Stomach smooth muscle (tissue), 2 donors: ENCODE results near the gene SOX10.

Experiments
- H3K27ac ChIP-seq: one replicate; pipeline ENCODE4 v1.7.0; 2013; ENCODE audit warnings: mild to moderate bottlenecking, low read length, inconsistent platforms
- H3K27me3 ChIP-seq, 2 donors: one replicate each; pipeline ENCODE4 v1.7.0; 2013; ENCODE audit warnings: low read length in 2 of 2; ENCODE audit not compliant: insufficient read depth in 2 of 2, control insufficient read depth in 1 of 2
- H3K36me3 ChIP-seq, 2 donors: one replicate each; pipeline ENCODE4 v1.7.0; 2013; ENCODE audit warnings: low read length in 2 of 2; ENCODE audit not compliant: control insufficient read depth in 2 of 2, insufficient read depth in 2 of 2
- H3K4me1 ChIP-seq: one replicate; pipeline ENCODE4 v1.7.0; 2013; ENCODE audit warnings: low read length; ENCODE audit not compliant: control insufficient read depth, insufficient read depth
- H3K4me3 ChIP-seq, 2 donors: one replicate each; pipeline ENCODE4 v1.7.0; 2013; ENCODE audit warnings: low read length in 2 of 2
- H3K9ac ChIP-seq, 2 donors: one replicate each; pipeline ENCODE4 v1.7.0; 2013; ENCODE audit warnings: low read length in 2 of 2, mild to moderate bottlenecking in 1 of 2
- H3K9me3 ChIP-seq, 2 donors: one replicate each; pipeline ENCODE4 v1.7.0; 2013; ENCODE audit warnings: low read length in 2 of 2; ENCODE audit not compliant: control insufficient read depth in 2 of 2
- donor health status: healthy.
- donor health status: Pancreatic carcinoma.

The SOX10 gene

GRCh38 chr22:37995460-37995859, 11.1 kb upstream of the SOX10 start:
- Histone ChIP-seq H3K4me3 (no peak overlapping the region), H3K9ac (no peak overlapping the region), H3K27ac (no peak overlapping the region), H3K36me3 (no peaks in the 10 kb centered on the region), H3K4me1 (peaks cover 6% of the 10 kb centered on the region), H3K9me3 (no peaks in the 10 kb centered on the region), H3K27me3 (no peaks in the 10 kb centered on the region)

DNA sequence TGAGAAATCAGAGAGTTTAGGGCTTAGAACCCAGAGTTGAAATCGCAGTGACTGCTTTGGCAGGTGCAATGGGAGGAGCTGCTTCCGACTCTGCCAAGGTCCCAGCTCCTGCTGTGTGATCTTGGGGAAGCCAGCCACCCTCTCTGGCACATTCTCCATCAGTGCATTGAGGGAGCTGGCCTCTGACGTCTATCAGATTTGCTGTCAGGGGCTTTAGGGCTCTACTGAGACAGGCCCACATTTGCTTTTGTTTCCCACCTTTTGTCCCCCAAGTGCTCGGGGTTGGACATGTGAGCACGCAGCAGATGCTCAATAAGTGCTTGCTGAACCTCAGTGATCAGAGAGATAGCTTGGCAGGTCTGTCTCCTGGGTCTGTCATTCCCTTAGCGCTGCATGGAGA, 10.6 kb upstream of the SOX10 start:
- no peaks in the 10 kb centered on the region for H3K36me3 ChIP-seq
- H3K27ac ChIP-seq: no peak overlapping the region
- H3K9ac ChIP-seq: no peak overlapping the region
- no peaks in the 10 kb centered on the region for H3K9me3 ChIP-seq
- H3K27me3 ChIP-seq: no peaks in the 10 kb centered on the region
- no peak overlapping the region for H3K4me3 ChIP-seq
- peaks cover 2% of the 10 kb centered on the region for H3K4me1 ChIP-seq

DNA sequence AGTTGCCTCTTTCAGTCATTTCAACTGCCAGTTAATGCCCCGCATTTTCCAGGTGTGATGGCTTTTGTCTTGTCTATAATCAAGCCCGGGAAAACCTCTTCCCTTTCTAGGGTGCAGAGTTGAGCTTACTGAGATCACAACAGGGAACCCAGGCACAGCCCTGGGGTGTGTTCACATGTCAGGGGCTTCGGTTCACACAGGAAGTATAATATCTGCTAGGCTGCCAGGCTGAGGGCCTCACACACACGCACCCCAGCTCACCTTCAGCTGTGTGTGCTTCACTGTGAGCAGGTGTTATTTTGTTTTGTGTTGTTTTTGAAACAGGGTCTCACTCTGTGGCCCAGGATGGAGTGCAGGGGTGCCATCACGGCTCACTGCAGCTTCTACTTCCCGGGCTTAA, 9.7 kb upstream of the SOX10 start:
- Histone ChIP-seq H3K4me1 (peaks cover 2% of the 10 kb centered on the region), H3K4me3 (no peak overlapping the region), H3K9me3 (no peaks in the 10 kb centered on the region), H3K27me3 (no peaks in the 10 kb centered on the region), H3K9ac (no peak overlapping the region), H3K36me3 (no peaks in the 10 kb centered on the region), H3K27ac (no peak overlapping the region)

DNA sequence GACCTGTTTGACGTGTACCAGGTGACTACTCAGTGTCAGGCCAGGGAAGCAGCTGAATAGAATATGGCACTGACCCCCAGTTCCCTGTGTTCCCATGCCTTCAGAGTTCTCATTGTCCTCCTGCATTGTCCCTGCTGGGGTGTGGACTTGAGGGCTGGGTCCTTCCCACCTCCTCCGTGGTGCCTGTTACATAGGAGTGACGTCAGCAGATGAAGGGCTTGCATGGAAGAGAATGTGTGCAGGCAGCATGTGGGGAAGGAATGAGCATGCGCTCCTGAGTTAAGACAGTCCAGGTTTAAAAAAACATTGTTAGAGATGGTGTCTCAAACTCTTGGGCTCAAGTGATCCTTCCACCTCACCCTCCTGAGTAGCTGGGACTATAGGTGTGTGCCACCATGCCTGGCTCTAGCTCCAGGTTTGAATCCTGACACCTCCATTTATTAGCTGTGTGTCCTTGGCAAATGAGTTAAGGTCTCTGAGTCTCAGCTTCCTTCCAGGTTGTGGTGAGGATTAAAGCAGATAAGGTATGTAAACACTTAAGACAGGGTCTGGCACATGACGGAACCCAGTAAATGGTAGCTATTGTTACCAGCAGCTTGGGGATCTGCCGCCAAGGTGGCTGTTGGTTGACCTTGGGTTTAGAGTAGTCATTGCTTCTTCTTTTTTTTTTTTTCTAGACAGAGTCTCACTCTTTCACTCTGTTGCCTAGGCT, 7.5 kb upstream of the SOX10 start:
- H3K36me3 ChIP-seq: no peaks in the 10 kb centered on the region
- H3K27me3 ChIP-seq: no peaks in the 10 kb centered on the region
- H3K9me3 ChIP-seq: no peaks in the 10 kb centered on the region
- H3K4me3 ChIP-seq: no peak overlapping the region
- no peak overlapping the region for H3K9ac ChIP-seq
- H3K27ac ChIP-seq: no peak overlapping the region
- peaks cover 2% of the 10 kb centered on the region for H3K4me1 ChIP-seq

- H3K9ac ChIP-seq: no peak overlapping the region
- peaks cover 2% of the 10 kb centered on the region for H3K4me1 ChIP-seq
- H3K27me3 ChIP-seq: no peaks in the 10 kb centered on the region
- no peak overlapping the region for H3K27ac ChIP-seq
- H3K9me3 ChIP-seq: no peaks in the 10 kb centered on the region
- no peaks in the 10 kb centered on the region for H3K36me3 ChIP-seq
- H3K4me3 ChIP-seq: no peak overlapping the region
Observed at GRCh38 chr22:37990862-37991261, 6.5 kb upstream of the SOX10 start.

DNA sequence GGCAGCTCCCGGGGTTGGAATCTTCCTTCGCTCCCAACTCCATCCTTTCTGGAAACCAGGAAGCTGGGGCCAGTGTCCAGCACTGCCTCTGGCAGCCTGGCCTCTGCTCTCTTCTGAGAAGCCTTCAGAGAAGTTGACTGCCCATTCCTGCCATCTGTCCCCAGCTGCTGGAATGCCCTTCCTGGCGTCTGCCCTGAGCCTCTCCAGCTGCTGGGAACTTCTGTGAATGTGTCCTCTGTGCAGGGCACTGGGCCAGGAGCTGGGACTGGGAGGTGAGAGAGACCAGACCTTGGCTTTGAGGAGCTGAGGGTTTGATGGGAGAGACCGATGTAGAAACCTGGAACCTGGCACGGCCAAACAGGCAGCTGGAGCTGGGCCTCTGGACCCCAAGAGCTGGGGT, 5.9 kb upstream of the SOX10 start:
- H3K4me3 ChIP-seq: no peak overlapping the region
- no peaks in the 10 kb centered on the region for H3K9me3 ChIP-seq
- no peak overlapping the region for H3K27ac ChIP-seq
- no peaks in the 10 kb centered on the region for H3K36me3 ChIP-seq
- no peak overlapping the region for H3K9ac ChIP-seq
- peaks cover 2% of the 10 kb centered on the region for H3K4me1 ChIP-seq
- H3K27me3 ChIP-seq: no peaks in the 10 kb centered on the region

GRCh38 chr22:37989146-37990045, 5.0 kb upstream of the SOX10 start:
- Histone ChIP-seq H3K27ac (no peak overlapping the region), H3K4me1 (peaks cover 2% of the 10 kb centered on the region), H3K27me3 (no peaks in the 10 kb centered on the region), H3K36me3 (no peaks in the 10 kb centered on the region), H3K9me3 (no peaks in the 10 kb centered on the region), H3K9ac (no peak overlapping the region), H3K4me3 (no peak overlapping the region)

- Histone ChIP-seq H3K9me3 (no peaks in the 10 kb centered on the region), H3K36me3 (no peaks in the 10 kb centered on the region), H3K9ac (no peak overlapping the region), H3K4me3 (peak overlapping the region in 1 of 2 donors; percentile 8), H3K27ac (no peak overlapping the region), H3K4me1 (peaks cover 2% of the 10 kb centered on the region), H3K27me3 (no peaks in the 10 kb centered on the region)
Observed at GRCh38 chr22:37986371-37986770, 2.0 kb upstream of the SOX10 start.

- Histone ChIP-seq H3K27ac (no peak overlapping the region), H3K4me3 (peak overlapping the region in 1 of 2 donors; percentile 8), H3K27me3 (no peaks in the 10 kb centered on the region), H3K4me1 (peaks cover 2% of the 10 kb centered on the region), H3K9me3 (no peaks in the 10 kb centered on the region), H3K9ac (no peak overlapping the region), H3K36me3 (no peaks in the 10 kb centered on the region)
Observed at GRCh38 chr22:37985751-37986281, 1.5 kb upstream of the SOX10 start.

DNA sequence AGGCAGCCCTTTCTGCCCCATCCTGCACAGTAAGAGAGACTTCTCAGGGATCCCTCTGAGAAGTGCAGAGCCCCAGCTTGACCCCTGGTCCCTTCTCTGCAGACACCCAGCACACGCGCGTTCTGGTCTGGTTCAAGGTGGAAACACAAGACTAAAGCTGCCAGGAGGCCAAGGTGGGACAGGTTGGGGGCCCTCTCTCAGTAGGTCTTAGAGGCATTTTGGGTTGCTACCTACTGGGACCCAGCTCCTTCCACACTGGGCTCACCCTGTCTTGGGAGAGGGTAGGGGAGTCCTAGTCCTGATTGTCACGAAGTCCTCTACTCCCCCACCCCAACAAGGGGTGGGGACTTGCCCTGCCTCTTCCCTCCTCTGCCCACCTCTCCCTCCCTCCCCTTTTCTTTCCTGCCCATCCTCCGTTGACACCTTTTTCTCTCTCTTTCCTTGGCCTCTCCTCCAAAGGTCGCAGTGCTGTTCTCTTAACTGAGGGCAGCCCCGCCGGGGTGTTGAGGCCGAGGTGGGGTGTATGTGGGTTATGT, 763 bp upstream of the SOX10 start:
- Histone ChIP-seq H3K36me3 (no peaks in the 10 kb centered on the region), H3K9ac (no peak overlapping the region), H3K27me3 (no peaks in the 10 kb centered on the region), H3K9me3 (no peaks in the 10 kb centered on the region), H3K27ac (no peak overlapping the region), H3K4me3 (no peak overlapping the region), H3K4me1 (peaks cover 2% of the 10 kb centered on the region)
